ENCODE measurements around the gene ARHGAP15.

DNA sequence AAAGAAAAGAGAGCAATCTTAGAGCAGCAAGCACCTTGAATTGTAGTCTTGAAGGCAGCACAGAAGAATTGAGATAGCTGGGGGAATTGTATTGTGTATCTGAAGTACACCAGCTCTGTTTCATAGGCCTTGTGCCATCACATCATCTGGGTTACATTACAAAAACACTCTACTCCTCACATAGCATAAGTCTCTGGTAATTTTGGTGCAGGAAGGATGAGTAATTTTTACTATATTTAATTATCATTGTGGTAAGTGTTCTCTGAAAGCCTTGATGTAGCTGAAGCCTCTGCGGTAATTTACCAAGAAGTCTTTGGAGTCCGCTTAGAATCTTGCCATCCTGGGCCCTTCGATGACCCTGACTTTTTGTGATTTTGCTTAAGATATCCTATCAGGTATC lies 291.1 kb downstream of the ARHGAP15 start:
- TF ChIP-seq, protein P1, sequence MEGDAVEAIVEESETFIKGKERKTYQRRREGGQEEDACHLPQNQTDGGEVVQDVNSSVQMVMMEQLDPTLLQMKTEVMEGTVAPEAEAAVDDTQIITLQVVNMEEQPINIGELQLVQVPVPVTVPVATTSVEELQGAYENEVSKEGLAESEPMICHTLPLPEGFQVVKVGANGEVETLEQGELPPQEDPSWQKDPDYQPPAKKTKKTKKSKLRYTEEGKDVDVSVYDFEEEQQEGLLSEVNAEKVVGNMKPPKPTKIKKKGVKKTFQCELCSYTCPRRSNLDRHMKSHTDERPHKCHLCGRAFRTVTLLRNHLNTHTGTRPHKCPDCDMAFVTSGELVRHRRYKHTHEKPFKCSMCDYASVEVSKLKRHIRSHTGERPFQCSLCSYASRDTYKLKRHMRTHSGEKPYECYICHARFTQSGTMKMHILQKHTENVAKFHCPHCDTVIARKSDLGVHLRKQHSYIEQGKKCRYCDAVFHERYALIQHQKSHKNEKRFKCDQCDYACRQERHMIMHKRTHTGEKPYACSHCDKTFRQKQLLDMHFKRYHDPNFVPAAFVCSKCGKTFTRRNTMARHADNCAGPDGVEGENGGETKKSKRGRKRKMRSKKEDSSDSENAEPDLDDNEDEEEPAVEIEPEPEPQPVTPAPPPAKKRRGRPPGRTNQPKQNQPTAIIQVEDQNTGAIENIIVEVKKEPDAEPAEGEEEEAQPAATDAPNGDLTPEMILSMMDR (IDR thresholded peaks at IDR 0.05; ENCODE audit: insufficient read depth, low read depth, low read length), result no peak
- no peak for TF ChIP-seq EZH2 (IDR thresholded peaks at IDR 0.05; ENCODE audit: insufficient read depth, low read length)
